NCI-H748 treated with DMSO at 0.1 percent for 48 hours (cell line): ENCODE data around the gene S100A3.
A peak's percentile ranks its signal among the peaks of the same experiment; 100 is the strongest.

Source experiments
- DNase-seq: peaks from one replicate; lab custom pipeline; 2025; lab: John Stamatoyannopoulos, UW

Gene S100A3

GRCh38 chr1:153547560-153548551 is 1.2 kb downstream of the S100A3 start:
- no peak for DNase-seq

- DNase-seq = no peak
Observed at GRCh38 chr1:153546796-153547559, 2.1 kb downstream of the S100A3 start.

GRCh38 chr1:153546371-153546770 is 2.7 kb downstream of the S100A3 start:
- DNase-seq = no peak

GRCh38 chr1:153545067-153546055 is 3.7 kb downstream of the S100A3 start, which contains the start of gene S100A4:
Gene S100A4 (minus strand): TSS chr1:153545806. CDS start chr1:153544794, 1,012 bp downstream.
- peak; percentile 86 for DNase-seq

GRCh38 chr1:153544453-153545066 is 4.5 kb downstream of the S100A3 start:
- DNase-seq = no peak

GRCh38 chr1:153543736-153544135 is 5.3 kb downstream of the S100A3 start:
- no peak for DNase-seq

- no peak for DNase-seq
Observed at GRCh38 chr1:153542956-153543711, 5.9 kb downstream of the S100A3 start.

- no peak for DNase-seq
Observed at GRCh38 chr1:153541641-153542590, 7.1 kb downstream of the S100A3 start.

GRCh38 chr1:153540394-153541361 is 8.4 kb downstream of the S100A3 start, which contains the start of gene S100A5:
Gene S100A5 (minus strand): TSS chr1:153540934. CDS start chr1:153540191, 743 bp downstream.
- DNase-seq = no peak

GRCh38 chr1:153539395-153540093 is 9.5 kb downstream of the S100A3 start:
- DNase-seq = no peak

GRCh38 chr1:153538315-153538821 is 10.7 kb downstream of the S100A3 start:
- peak; percentile 74 for DNase-seq

GRCh38 chr1:153537376-153537730 is 11.7 kb downstream of the S100A3 start:
- DNase-seq = no peak

- DNase-seq = no peak
Observed at GRCh38 chr1:153536671-153537375, 12.2 kb downstream of the S100A3 start.

- DNase-seq = peak; percentile 44
Observed at GRCh38 chr1:153536012-153536670, 12.9 kb downstream of the S100A3 start.

GRCh38 chr1:153535242-153536011 is 13.6 kb downstream of the S100A3 start, which contains the start of gene S100A6:
Gene S100A6 (minus strand): TSS chr1:153535991. CDS start chr1:153535339, 652 bp downstream.
- DNase-seq = no peak
